CD14-positive monocyte (primary cell): ENCODE measurements around the gene NNAT. TPM values are rescaled to one million over a fixed set of nuclear protein-coding genes. Genes with fewer than 3 reads are reported as not detected.

Experiments
- DNase-seq, 3 donors: peaks; one replicate each; pipeline ENCODE4 v3.0.0-alpha.2; 2011 to 2022
- H2AFZ ChIP-seq: 2 replicates; pipeline ENCODE4 v1.6.0; 2012; ENCODE audit warnings: mild to moderate bottlenecking, low read depth, low read length, inconsistent platforms; ENCODE audit not compliant: insufficient read depth, poor library complexity, severe bottlenecking
- H3K27ac ChIP-seq, 2 donors: 1 replicate in 1 of 2; 2 replicates in 1 of 2; pipeline ENCODE4 v1.5.1; 2012 to 2013; ENCODE audit warnings: low read length in 2 of 2, control low read depth in 1 of 2, inconsistent platforms in 1 of 2, low read depth in 1 of 2, mild to moderate bottlenecking in 1 of 2
- H3K27me3 ChIP-seq, 2 donors: one replicate each; pipeline versions ENCODE4 v1.6.0 to v1.6.1; 2011 to 2013; ENCODE audit warnings: low read length in 2 of 2; ENCODE audit not compliant: control insufficient read depth in 2 of 2, insufficient read depth in 2 of 2
- H3K36me3 ChIP-seq, 2 donors: replicated peaks in 1 of 2; 1 replicate in 1 of 2; 2 replicates in 1 of 2; pipeline versions ENCODE4 v1.5.1 to v1.6.1; 2012 to 2013; ENCODE audit warnings: low read length in 2 of 2, control low read depth in 1 of 2, inconsistent platforms in 1 of 2, mild to moderate bottlenecking in 1 of 2; ENCODE audit not compliant: insufficient read depth in 2 of 2, control insufficient read depth in 1 of 2
- H3K4me1 ChIP-seq, 2 donors: 1 replicate in 1 of 2; 2 replicates in 1 of 2; pipeline versions ENCODE4 v1.5.1 to v1.6.1; 2012 to 2013; ENCODE audit warnings: low read length in 2 of 2, control low read depth in 1 of 2, inconsistent platforms in 1 of 2, mild to moderate bottlenecking in 1 of 2, moderate library complexity in 1 of 2; ENCODE audit not compliant: insufficient read depth in 2 of 2, control insufficient read depth in 1 of 2
- H3K4me2 ChIP-seq: replicated peaks from 2 replicates; pipeline ENCODE3; 2012; ENCODE audit warnings: low read length, moderate library complexity, mild to moderate bottlenecking; ENCODE audit not compliant: poor library complexity, severe bottlenecking; ENCODE audit errors: extremely low read depth
- H3K4me3 ChIP-seq, 3 experiments: fragments of 200-600 bp in 1 of 3; sonication (generic) in 1 of 3; replicated peaks in 1 of 3; 1 replicate in 2 of 3; 2 replicates in 1 of 3; pipeline ENCODE4 v1.5.1; 2011 to 2013; ENCODE audit warnings: low read length in 3 of 3, mild to moderate bottlenecking in 3 of 3, control low read depth in 2 of 3, low read depth in 2 of 3, inconsistent platforms in 1 of 3, moderate library complexity in 1 of 3
- H3K79me2 ChIP-seq: 2 replicates; pipeline ENCODE4 v1.6.0; 2012; ENCODE audit warnings: mild to moderate bottlenecking, control low read depth, inconsistent platforms, low read length, moderate library complexity; ENCODE audit not compliant: insufficient read depth
- H3K9ac ChIP-seq: 2 replicates; pipeline ENCODE4 v1.6.0; 2017; ENCODE audit warnings: low read length, mild to moderate bottlenecking; ENCODE audit not compliant: insufficient read depth, poor library complexity, severe bottlenecking
- H3K9me3 ChIP-seq, 2 donors: replicated peaks in 1 of 2; 1 replicate in 1 of 2; 2 replicates in 1 of 2; pipeline versions ENCODE4 v1.5.1 to v1.6.1; 2012 to 2013; ENCODE audit warnings: low read length in 2 of 2, control low read depth in 1 of 2; ENCODE audit not compliant: control insufficient read depth in 1 of 2, insufficient read depth in 1 of 2
- H4K20me1 ChIP-seq: 2 replicates; pipeline ENCODE4 v1.6.0; 2012; ENCODE audit warnings: mild to moderate bottlenecking, low read length, control low read depth, moderate library complexity; ENCODE audit not compliant: insufficient read depth
- H3K27ac Mint-ChIP-seq, 7 donors: one replicate each; pipeline ENCODE4 v1.8.0; 2020; ENCODE audit warnings: mild to moderate bottlenecking in 7 of 7, mixed read lengths in 7 of 7, moderate library complexity in 6 of 7, inconsistent platforms in 2 of 7
- H3K27me3 Mint-ChIP-seq, 3 donors: one replicate each; pipeline ENCODE4 v1.8.0; 2021 to 2022; ENCODE audit warnings: low read depth in 3 of 3, mild to moderate bottlenecking in 3 of 3, mixed read lengths in 3 of 3, moderate library complexity in 3 of 3, inconsistent platforms in 1 of 3
- H3K36me3 Mint-ChIP-seq, 2 donors: one replicate each; pipeline ENCODE4 v1.8.0; 2020; ENCODE audit warnings: mixed read lengths in 2 of 2, inconsistent platforms in 1 of 2, mild to moderate bottlenecking in 1 of 2
- H3K4me1 Mint-ChIP-seq: one replicate; pipeline ENCODE4 v1.8.0; 2020; ENCODE audit warnings: mild to moderate bottlenecking, mixed read lengths
- H3K4me3 Mint-ChIP-seq, 2 donors: one replicate each; pipeline ENCODE4 v1.8.0; 2020; ENCODE audit warnings: mild to moderate bottlenecking in 2 of 2, mixed read lengths in 2 of 2, moderate library complexity in 1 of 2
- H3K9me3 Mint-ChIP-seq, 7 donors: one replicate each; pipeline ENCODE4 v1.8.0; 2020 to 2022; ENCODE audit warnings: mixed read lengths in 7 of 7, mild to moderate bottlenecking in 6 of 7, moderate library complexity in 6 of 7, inconsistent platforms in 2 of 7
- WGBS: methylation state at CpG from one replicate; pipeline ENCODE4 v1.1.5; 2013; ENCODE audit warnings: missing lambda C conversion rate; ENCODE audit not compliant: insufficient coverage; 5-methylcytosine and 5-hydroxymethylcytosine counted together
- intact Hi-C, 2 donors: fragments of 100-400 bp; cut with micrococcal nuclease; formaldehyde crosslinking; loops; one replicate each; pipeline versions ENCODE4 v1.15.0 to v1.15.1; 2023
- polyA plus RNA-seq, 3 donors: library from polyadenylated mRNA; depleted of rRNA in 1 of 3; unstranded in 2 of 3; stranded (reverse) in 1 of 3; fragments of 300-500 nt in 2 of 3; fragments of >200 nt in 1 of 3; fragmentation: Illumina TruSeq in 2 of 3; gene quantifications; 1 replicate in 2 of 3; 2 replicates in 1 of 3; pipeline ENCODE4 v1.2.3, GENCODE V29; 2012 to 2021
- TF ChIP-seq, protein P1 (sequence below): fragments of 200-600 bp; IDR thresholded peaks from one replicate; pipeline ENCODE4 v1.8.0; 2022; ENCODE audit warnings: antibody characterized with exemption, mild to moderate bottlenecking

The NNAT gene
- polyA plus RNA-seq, 3 donors = not detected

DNA sequence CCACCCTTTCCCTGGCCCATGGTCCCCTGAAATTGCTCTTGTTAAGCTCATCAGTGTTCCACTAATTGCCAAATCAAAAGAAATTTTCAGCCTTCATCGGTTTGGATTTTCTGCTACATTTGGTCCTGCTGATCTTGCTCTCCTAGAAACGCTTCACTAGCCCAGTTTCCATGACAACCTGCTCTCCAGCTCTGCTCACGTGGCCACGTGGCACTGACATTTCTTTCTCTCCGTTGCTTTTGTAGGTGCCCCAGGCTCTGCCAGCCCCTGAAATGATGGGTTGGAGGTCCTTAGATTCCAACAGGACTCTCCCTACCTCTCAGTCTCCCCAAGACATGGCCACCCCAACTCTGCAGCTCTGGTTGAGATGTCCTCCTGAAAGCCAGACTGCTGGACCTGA is 45.8 kb upstream of the NNAT start:
- Histone ChIP-seq H3K27me3 (peaks cover 0 to 2% of the 10 kb centered on the region in 2 donors), H2AFZ (no peak overlapping the region), H3K36me3 (no peaks in the 10 kb centered on the region), H3K4me2 (no peak overlapping the region), H4K20me1 (no peaks in the 10 kb centered on the region), H3K4me3 (no peak overlapping the region), H3K27ac (no peak overlapping the region), H3K4me1 (no peaks in the 10 kb centered on the region), H3K79me2 (no peaks in the 10 kb centered on the region), H3K9ac (no peak overlapping the region), H3K9me3 (no peaks in the 10 kb centered on the region)
- TF ChIP-seq, protein P1, sequence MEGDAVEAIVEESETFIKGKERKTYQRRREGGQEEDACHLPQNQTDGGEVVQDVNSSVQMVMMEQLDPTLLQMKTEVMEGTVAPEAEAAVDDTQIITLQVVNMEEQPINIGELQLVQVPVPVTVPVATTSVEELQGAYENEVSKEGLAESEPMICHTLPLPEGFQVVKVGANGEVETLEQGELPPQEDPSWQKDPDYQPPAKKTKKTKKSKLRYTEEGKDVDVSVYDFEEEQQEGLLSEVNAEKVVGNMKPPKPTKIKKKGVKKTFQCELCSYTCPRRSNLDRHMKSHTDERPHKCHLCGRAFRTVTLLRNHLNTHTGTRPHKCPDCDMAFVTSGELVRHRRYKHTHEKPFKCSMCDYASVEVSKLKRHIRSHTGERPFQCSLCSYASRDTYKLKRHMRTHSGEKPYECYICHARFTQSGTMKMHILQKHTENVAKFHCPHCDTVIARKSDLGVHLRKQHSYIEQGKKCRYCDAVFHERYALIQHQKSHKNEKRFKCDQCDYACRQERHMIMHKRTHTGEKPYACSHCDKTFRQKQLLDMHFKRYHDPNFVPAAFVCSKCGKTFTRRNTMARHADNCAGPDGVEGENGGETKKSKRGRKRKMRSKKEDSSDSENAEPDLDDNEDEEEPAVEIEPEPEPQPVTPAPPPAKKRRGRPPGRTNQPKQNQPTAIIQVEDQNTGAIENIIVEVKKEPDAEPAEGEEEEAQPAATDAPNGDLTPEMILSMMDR = no peak
- no peak overlapping the region for H3K4me3 Mint-ChIP-seq
- H3K4me1 Mint-ChIP-seq = no peaks in the 10 kb centered on the region
- no peak for DNase-seq
- H3K9me3 Mint-ChIP-seq = peaks cover 0 to 15% (median 4%) of the 10 kb centered on the region in 7 donors
- WGBS = 83% methylated on average over 2 of the region's 5 CpGs
- no peaks in the 10 kb centered on the region for H3K36me3 Mint-ChIP-seq
- no peak overlapping the region for H3K27ac Mint-ChIP-seq
- intact Hi-C loops = no loop called here
- H3K27me3 Mint-ChIP-seq = peaks cover 15 to 25% (median 17%) of the 10 kb centered on the region in 3 donors

DNA sequence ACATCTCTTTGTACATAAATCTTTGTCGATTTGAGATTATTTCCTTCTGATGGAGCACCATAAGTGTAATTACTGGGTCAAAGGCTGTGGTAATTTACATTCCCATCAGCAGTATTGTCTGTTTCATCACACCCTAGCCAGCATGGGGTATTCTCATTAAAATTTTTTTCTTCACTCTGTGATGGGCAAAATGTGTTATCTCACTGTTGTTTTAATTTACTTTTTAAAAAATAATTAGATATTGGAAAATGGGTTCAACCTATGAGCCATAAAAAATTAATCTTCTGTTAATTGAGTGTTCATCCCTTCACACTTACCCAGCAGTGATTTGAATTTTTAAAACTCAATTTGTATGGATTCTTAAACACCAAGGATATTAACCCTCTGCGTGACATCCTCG is 44.0 kb upstream of the NNAT start:
- Histone ChIP-seq H4K20me1 (no peaks in the 10 kb centered on the region), H3K79me2 (no peaks in the 10 kb centered on the region), H3K9me3 (no peaks in the 10 kb centered on the region), H3K9ac (no peak overlapping the region), H3K4me1 (no peaks in the 10 kb centered on the region), H3K27ac (no peak overlapping the region), H3K4me2 (no peak overlapping the region), H2AFZ (no peak overlapping the region), H3K27me3 (peaks cover 0 to 2% of the 10 kb centered on the region in 2 donors), H3K4me3 (no peak overlapping the region), H3K36me3 (no peaks in the 10 kb centered on the region)
- no peak overlapping the region for H3K4me3 Mint-ChIP-seq
- H3K36me3 Mint-ChIP-seq = no peaks in the 10 kb centered on the region
- peaks cover 0 to 12% (median 5%) of the 10 kb centered on the region in 7 donors for H3K9me3 Mint-ChIP-seq
- no peak overlapping the region for H3K27ac Mint-ChIP-seq
- WGBS = no CpG with 5 or more reads among the region's 3 CpGs
- H3K4me1 Mint-ChIP-seq = no peaks in the 10 kb centered on the region
- TF ChIP-seq, protein P1 = no peak
- H3K27me3 Mint-ChIP-seq = peaks cover 17 to 28% (median 20%) of the 10 kb centered on the region in 3 donors
- intact Hi-C loops = no loop called here
- no peak for DNase-seq
